ENCODE data around the gene UMODL1.

- TF ChIP-seq POLR2A (IDR thresholded peaks at IDR 0.05; ENCODE audit: low read depth, low read length) (peak; percentile 78), POLR2AphosphoS5 (IDR thresholded peaks at IDR 0.05; ENCODE audit: low read depth, low read length) (0 out of 2 replicates have a peak, but pooled peaks have one; percentile 55), TAF1 (IDR thresholded peaks at IDR 0.05; ENCODE audit: borderline replicate concordance, low read depth, low read length) (peak; percentile 55)
Measured at GRCh38 chr21:42187976-42188653, 117.0 kb downstream of the UMODL1 start.

All from GM12892 (cell line).